ENCODE results near the gene RBM38. TPM values are rescaled to one million over a fixed set of nuclear protein-coding genes. Genes with fewer than 3 reads are reported as not detected.
"Not testable (repeated sequence)": the region's sequence is repeated elsewhere in the genome, so short reads cannot be mapped to it uniquely, and the experiment has no call there.

Gene RBM38
- total RNA-seq, 2 experiments from 2014 or later, result 60.3 to 63.1 TPM

DNA sequence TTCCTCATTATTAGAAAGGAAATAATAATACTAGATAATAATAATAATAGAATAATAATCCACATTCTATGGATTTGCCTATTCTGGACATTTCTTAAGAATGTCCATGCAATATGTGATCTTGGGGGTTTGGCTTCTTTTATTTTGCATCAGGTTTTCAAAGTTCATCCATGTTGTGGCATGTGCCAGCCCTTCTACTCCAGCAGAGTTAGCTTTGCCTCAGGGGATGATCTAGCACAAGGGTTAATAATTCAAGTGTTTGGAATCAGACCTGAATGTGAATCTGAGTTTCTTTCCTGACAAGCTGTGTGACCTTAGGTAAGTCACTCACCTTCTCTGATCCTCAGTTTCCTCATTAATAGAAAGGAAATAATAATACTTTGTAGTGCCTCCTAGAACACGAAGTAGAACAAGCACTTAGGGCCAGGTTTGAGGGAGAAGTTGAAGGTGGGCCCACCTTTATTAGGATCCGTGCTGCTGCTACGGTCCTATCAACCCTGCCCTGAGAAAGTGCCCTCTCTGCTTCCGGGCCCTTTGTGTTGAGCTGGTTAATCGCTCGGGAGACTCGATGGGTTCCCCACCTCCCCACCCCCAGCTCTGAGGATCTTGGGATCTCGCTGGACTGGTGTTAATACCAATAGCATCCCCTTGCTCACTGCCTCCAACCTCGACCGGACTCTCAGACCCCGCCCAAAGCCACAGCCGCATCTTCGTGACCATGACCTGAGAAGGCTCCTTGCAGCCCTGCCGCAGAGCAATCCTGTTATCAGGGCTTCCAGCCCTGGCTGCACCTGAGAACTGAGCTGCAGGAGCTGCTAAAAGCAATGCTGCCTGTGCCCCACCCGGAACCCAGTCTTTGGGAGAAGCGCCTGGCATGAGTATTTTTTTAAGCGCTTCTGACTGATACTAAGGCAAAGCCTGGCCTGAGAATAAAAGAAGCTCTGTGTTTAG is 26.9 kb downstream of the RBM38 start:
- H3K36me3 Mint-ChIP-seq (ENCODE audit: low read depth), result no peaks in the 10 kb centered on the region
- H3K9me3 Mint-ChIP-seq, result no peaks in the 10 kb centered on the region
- no peak overlapping the region for H3K27ac Mint-ChIP-seq
- H3K27me3 Mint-ChIP-seq (ENCODE audit: low read depth), result no peaks in the 10 kb centered on the region
- H3K4me3 Mint-ChIP-seq, result no peak overlapping the region
- intact Hi-C loops (cut with micrococcal nuclease), result no loop called here
- no peaks in the 10 kb centered on the region for H3K4me1 Mint-ChIP-seq (ENCODE audit: low read depth)
- DNase-seq, result no peak
- CTCF ChIA-PET, result interaction anchor here (0.9 kb wide), 1 partner anchor 80 kb away, joined by 4 read pairs; no protein-coding TSS in a partner anchor

DNA sequence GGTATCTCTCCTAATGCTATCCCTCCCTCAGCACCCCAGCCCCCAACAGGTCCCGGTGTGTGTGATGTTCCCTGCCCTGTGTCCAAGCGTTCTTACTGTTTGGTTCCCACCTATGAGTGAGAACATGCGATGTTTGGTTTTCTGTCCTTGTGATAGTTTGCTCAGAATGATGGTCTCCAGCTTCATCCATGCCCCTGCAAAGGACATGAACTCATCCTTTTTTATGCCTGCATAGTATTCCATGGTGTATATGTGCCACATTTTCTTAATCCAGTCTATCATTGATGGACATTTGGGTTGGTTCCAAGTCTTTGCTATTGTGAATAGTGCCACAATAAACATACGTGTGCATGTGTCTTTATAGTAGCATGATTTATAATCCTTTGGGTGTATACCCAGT is 28.3 kb downstream of the RBM38 start:
- DNase-seq; H3K27ac Mint-ChIP-seq; H3K4me1 Mint-ChIP-seq (ENCODE audit: low read depth); H3K9me3 Mint-ChIP-seq; H3K27me3 Mint-ChIP-seq (ENCODE audit: low read depth); intact Hi-C loops (cut with micrococcal nuclease); H3K4me3 Mint-ChIP-seq; CTCF ChIA-PET; H3K36me3 Mint-ChIP-seq (ENCODE audit: low read depth): not testable (repeated sequence)

DNA sequence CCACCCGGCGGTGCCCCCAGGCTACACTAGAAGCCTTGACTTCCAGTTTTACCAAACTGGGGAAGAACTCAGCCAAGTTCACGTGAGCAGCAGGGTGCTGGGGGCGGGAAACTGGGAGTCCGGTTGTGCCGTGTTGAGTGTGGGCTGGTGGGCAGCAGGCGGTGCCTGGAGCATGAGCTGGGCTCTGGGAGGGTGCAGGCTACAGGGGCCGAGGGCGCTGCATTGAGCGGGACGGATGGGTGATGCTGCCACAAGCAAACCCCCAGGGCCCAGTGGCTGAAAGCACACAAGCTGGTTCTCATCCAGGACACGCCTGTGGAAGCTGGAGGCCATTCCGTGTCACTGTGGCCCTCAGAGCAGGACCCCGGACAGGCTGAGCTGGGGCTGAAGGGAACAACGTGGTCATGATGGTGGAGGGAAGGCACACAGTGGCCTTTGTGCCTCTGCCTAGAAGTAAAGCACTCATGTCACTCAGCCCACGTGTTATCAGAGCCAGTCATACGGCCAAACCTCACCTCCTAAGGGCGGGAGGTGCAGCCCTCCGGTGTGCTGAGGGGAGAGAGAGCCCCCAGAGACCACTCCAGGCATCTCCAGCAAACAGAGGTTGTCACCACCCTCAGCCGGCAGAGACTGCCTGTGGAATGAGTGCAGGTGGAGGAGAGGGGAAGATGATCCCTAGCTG is 29.5 kb downstream of the RBM38 start:
- Mint-ChIP-seq H3K27me3 (ENCODE audit: low read depth) (no peaks in the 10 kb centered on the region), H3K9me3 (no peaks in the 10 kb centered on the region), H3K27ac (no peak overlapping the region), H3K4me1 (ENCODE audit: low read depth) (peaks cover 14% of the 10 kb centered on the region), H3K36me3 (ENCODE audit: low read depth) (no peaks in the 10 kb centered on the region), H3K4me3 (no peak overlapping the region)
- intact Hi-C loops (cut with micrococcal nuclease), result no loop called here
- CTCF ChIA-PET, result no interaction called here
- DNase-seq, result no peak

DNA sequence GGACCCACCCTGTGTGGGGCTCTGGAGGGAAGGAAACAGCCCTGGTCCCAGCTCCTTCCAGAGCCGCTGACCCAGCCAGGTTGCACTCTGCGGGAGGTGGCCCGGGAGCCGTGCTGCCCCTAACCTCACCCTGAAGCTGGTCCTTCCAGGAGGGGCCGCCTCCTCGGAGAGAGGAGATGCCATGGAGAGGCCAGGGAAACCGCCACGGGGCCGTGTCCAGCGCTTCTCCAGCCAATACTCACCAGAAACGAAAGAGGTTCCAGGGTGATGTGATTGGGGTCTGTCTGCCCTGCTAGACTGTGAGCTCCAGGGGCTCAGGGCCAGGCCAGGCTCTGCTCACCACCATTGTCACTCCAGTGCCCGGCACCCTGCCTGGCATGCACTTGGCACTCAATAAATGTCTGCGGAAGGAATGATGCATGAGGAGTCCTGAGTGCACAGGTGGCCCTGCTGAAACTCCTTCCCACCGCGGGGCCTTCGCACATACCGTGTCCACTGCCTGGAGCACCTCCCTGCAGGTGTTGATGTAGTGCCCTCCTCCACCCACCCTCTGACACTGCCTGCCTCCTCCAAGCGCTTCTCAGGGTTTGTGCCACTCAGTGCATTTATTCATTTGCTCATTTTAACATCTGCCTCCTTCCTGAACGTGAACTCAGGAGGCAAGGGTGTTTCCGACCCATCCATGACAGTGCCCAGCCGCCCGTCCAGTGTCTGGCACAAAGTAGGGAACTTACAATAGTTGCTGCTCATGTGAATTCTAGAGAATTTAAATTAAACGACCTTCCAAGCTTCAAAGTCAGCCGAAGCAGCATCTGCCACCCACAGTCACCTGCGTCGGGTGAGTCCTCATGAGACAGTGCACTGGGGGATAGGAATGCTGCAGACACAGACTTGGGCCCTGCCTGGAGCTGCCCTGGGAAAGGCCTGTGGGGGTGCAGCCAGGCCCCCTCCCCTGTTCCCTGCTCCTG is 30.3 kb downstream of the RBM38 start:
- H3K4me3 Mint-ChIP-seq, result no peak overlapping the region
- H3K4me1 Mint-ChIP-seq (ENCODE audit: low read depth), result peaks cover 18% of the 10 kb centered on the region
- H3K36me3 Mint-ChIP-seq (ENCODE audit: low read depth), result no peaks in the 10 kb centered on the region
- CTCF ChIA-PET, result no interaction called here
- DNase-seq, result no peak
- H3K27me3 Mint-ChIP-seq (ENCODE audit: low read depth), result no peaks in the 10 kb centered on the region
- no peak overlapping the region for H3K27ac Mint-ChIP-seq
- H3K9me3 Mint-ChIP-seq, result no peaks in the 10 kb centered on the region
- intact Hi-C loops (cut with micrococcal nuclease), result no loop called here

DNA sequence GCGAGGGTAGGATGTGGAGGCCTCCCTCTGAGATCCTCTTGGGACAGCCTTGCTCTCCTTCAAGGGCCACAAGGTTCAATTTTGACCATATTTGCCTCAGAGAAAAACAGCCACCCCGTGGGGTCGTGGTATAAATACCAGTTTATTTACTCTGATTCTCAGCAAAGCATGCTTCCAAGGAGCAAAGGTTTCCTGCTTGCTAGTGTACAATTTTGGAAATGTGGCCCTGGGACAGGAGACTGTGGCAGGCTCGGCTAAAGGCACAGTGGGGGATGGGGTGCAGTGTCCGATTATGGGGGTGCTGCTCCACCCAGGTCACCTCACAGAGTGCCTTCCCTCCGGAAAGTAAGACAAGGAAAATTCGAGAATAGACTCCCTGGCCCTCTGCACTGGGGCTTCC is 31.1 kb downstream of the RBM38 start:
- CTCF ChIA-PET, result interaction anchor here (1.8 kb wide), 1 partner anchor 9 kb away, joined by 5 read pairs; no protein-coding TSS in a partner anchor
- H3K27ac Mint-ChIP-seq, result no peak overlapping the region
- H3K9me3 Mint-ChIP-seq, result no peaks in the 10 kb centered on the region
- H3K36me3 Mint-ChIP-seq (ENCODE audit: low read depth), result no peaks in the 10 kb centered on the region
- H3K4me1 Mint-ChIP-seq (ENCODE audit: low read depth), result peaks cover 22% of the 10 kb centered on the region
- no peaks in the 10 kb centered on the region for H3K27me3 Mint-ChIP-seq (ENCODE audit: low read depth)
- H3K4me3 Mint-ChIP-seq, result no peak overlapping the region
- DNase-seq, result no peak
- intact Hi-C loops (cut with micrococcal nuclease), result no loop called here

DNA sequence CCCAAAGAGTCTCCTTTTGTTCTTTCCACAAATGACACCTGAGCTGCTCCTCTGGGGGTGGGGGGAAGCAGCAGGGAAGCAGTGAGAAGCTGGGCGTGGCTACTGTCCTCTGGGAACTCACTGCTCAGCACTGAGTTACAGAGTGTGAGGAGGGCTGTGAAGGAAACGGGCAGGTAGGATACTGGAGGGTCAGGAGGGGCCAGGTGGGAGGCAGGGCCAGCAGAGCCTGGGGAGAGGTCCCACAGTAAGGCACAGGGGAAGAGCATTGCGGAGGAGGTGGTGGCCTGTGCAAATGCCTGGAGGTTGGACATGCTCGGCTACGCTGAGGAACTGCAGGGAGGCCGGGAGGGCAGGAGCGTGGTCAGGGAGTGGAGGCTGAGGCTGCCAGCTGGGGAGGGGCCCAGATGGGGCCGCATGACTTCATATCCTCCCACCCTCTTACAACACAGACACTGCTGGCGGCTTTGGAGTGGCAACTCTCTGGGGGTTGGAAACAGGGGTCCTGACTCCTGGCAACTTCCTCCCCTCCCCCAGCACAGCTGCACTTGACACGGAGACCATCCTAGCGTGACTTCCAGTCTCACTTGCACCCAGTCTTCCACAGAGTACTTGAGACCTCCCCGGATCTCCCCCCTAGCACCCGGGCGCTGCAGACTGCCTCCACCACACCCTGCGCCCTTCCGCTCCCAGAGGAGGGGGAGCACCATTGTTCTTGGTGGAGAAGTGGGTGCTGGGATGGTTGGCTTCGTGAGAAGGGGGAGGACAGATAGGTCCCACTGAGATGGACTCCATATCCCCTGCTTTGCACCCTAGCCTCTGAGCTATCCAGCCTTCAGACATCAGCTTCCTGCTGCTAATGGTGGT is 34.2 kb downstream of the RBM38 start:
- intact Hi-C loops (cut with micrococcal nuclease), result no loop called here
- peaks cover 31% of the 10 kb centered on the region for H3K4me1 Mint-ChIP-seq (ENCODE audit: low read depth)
- no peaks in the 10 kb centered on the region for H3K27me3 Mint-ChIP-seq (ENCODE audit: low read depth)
- H3K36me3 Mint-ChIP-seq (ENCODE audit: low read depth), result no peaks in the 10 kb centered on the region
- no peaks in the 10 kb centered on the region for H3K9me3 Mint-ChIP-seq
- CTCF ChIA-PET, result interaction anchor here (0.9 to 1.4 kb wide), 3 partner anchors 9 to 40 kb away, joined by 3 read pairs; no protein-coding TSS in a partner anchor
- H3K4me3 Mint-ChIP-seq, result no peak overlapping the region
- no peak for DNase-seq
- H3K27ac Mint-ChIP-seq, result no peak overlapping the region

DNA sequence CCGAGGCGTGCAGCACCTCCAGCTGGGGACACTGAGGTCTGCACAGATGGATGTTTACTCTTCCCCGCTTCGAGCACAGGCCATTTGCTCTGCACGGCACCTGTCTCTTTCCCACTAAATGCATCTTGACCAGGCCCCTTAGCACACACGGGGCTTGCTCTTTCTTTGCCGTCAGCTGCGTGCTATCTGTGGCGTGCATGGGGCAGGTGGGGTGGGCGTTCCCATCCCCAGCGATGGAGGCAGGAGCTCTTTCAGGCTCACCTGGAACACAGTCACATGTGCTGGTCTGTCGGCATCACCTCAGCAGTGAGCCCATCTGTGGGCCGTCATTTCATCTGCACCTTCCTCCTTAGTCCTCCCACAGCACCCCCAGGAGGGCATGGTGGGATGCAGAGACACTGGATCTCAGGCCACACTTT is 35.1 kb downstream of the RBM38 start:
- Mint-ChIP-seq H3K4me3 (no peak overlapping the region), H3K36me3 (ENCODE audit: low read depth) (no peaks in the 10 kb centered on the region), H3K27me3 (ENCODE audit: low read depth) (no peaks in the 10 kb centered on the region), H3K27ac (no peak overlapping the region), H3K4me1 (ENCODE audit: low read depth) (peaks cover 31% of the 10 kb centered on the region), H3K9me3 (no peaks in the 10 kb centered on the region)
- intact Hi-C loops (cut with micrococcal nuclease), result no loop called here
- CTCF ChIA-PET, result interaction anchor here (0.9 kb wide), 1 partner anchor 27 kb away, joined by 3 read pairs; no protein-coding TSS in a partner anchor
- no peak for DNase-seq

DNA sequence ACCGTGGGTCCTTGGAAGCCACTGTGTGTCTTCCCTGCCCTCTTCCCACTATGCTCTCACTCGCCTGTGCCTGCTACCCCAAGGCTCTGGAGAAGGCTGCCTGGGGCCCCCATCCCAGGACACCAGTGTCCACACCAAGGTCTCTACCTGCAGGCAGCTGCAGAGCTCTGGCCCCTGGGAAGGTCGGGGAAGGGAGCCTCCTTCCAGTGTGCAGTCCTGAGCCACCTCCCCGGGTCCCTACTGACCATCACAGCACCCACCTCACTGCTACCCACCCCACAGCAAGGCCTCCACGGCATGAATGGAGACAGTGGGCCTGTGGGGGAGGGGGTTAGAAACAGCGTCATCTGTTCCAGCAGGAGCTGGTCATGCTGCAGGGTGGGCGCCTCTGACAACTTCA is 35.6 kb downstream of the RBM38 start:
- H3K4me1 Mint-ChIP-seq (ENCODE audit: low read depth), result peaks cover 37% of the 10 kb centered on the region
- intact Hi-C loops (cut with micrococcal nuclease), result no loop called here
- no peaks in the 10 kb centered on the region for H3K36me3 Mint-ChIP-seq (ENCODE audit: low read depth)
- H3K27ac Mint-ChIP-seq, result no peak overlapping the region
- CTCF ChIA-PET, result interaction anchor here (1.0 kb wide), 1 partner anchor 9 kb away, joined by 3 read pairs; no protein-coding TSS in a partner anchor
- H3K27me3 Mint-ChIP-seq (ENCODE audit: low read depth), result no peaks in the 10 kb centered on the region
- H3K9me3 Mint-ChIP-seq, result no peaks in the 10 kb centered on the region
- no peak overlapping the region for H3K4me3 Mint-ChIP-seq
- DNase-seq, result no peak

DNA sequence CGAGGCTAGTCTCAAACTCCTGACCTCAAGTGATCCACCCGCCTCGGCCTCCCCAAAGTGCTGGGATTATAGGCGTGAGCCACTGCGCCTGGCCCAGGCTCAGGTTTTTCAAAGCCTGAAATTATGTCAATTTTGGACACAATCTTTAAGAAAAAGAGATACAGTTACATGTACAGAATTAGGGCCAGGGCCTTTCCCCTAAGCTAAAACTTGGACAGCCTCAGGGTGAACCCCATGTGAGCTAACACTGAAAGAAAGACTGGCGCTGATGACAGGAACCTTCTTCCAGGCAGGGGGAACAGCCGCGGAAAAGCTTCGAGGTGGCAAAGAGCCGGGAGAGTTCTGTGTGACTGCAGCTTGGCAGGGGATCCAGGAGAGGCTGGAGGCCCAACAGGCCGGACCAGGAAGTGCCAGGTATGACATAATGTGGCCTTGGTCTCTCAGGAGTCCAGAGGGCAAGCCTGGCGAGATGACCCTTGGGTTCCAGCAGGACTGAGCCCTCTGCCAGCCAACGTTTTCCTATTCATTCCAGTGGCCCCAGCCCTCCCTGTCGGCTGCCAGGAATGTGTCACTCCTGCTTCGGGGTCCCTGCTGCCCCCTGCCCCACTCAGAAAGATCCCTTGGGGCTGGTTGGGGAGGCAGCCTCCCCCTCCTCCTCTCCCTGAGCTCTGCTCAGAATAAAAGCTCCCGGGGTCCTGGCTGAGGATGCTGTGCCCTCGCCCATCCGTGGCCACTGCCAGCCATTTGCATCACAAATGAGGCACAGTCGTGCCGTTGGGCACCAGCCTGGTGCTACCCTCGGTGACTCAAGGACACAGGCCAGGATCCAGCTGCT is 37.3 kb downstream of the RBM38 start:
- DNase-seq, result no peak
- Mint-ChIP-seq H3K4me3 (no peak overlapping the region), H3K27ac (no peak overlapping the region), H3K9me3 (no peaks in the 10 kb centered on the region), H3K27me3 (ENCODE audit: low read depth) (no peaks in the 10 kb centered on the region), H3K36me3 (ENCODE audit: low read depth) (no peaks in the 10 kb centered on the region), H3K4me1 (ENCODE audit: low read depth) (peaks cover 52% of the 10 kb centered on the region)
- intact Hi-C loops (cut with micrococcal nuclease), result no loop called here
- CTCF ChIA-PET, result interaction anchor here (1.3 kb wide), 1 partner anchor 28 kb away, joined by 3 read pairs; no protein-coding TSS in a partner anchor

DNA sequence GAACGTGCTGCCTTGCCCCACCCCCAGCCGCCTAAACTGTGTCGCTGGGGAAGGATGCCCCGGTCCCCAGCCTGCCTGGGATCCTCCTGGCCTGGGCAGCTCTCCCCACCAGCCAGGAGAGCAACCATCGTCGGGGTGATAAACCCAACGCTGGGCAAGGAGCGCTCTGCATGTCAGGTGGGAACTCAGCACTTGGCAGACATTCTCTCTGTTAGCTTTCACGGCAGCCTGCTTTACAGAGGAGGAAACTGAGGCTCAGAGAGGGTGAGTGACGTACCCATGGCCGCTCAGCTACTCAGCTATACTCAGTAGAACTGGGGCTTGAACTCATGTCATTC is 37.9 kb downstream of the RBM38 start:
- CTCF ChIA-PET, result interaction anchor here (0.9 kb wide), 1 partner anchor 20 kb away, joined by 3 read pairs; no protein-coding TSS in a partner anchor
- intact Hi-C loops (cut with micrococcal nuclease), result no loop called here

More for the DNA sequence above, 37.9 kb downstream of the RBM38 start:
- Mint-ChIP-seq H3K27ac (no peak overlapping the region), H3K4me3 (no peak overlapping the region), H3K36me3 (ENCODE audit: low read depth) (no peaks in the 10 kb centered on the region), H3K4me1 (ENCODE audit: low read depth) (peaks cover 56% of the 10 kb centered on the region), H3K27me3 (ENCODE audit: low read depth) (no peaks in the 10 kb centered on the region), H3K9me3 (no peaks in the 10 kb centered on the region)
- DNase-seq, result no peak

Data from activated naive CD4-positive, alpha-beta T cell treated with anti-CD3 and anti-CD28 coated beads for 36 hours (primary cell).